Measurements from ENCODE around the gene MXRA8.
"Not testable (repeated sequence)": the region's sequence is repeated elsewhere in the genome, so short reads cannot be mapped to it uniquely, and the experiment has no call there.

Gene MXRA8

DNA sequence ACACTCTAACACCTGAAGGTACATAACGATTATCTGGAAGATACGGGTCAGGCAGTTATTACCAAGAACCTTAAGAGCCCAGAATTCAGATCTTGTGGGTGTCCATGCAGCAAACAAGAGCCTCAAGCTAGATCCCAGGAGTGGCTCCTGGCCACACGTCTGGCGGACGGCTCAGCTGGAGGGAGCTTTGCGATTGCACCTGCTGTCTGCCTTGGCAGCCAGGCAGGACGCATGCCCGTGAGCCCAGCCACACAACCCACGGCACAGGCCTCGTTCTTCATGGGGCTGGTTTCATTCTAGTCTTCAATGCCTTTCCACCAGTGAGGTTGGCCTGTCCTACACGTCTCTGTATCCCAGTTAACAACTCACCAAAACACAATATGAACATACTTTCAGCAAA lies 35.1 kb upstream of the MXRA8 start:
- intact Hi-C loops (cut with DNase I): no loop called here
- peak in 3 of 10 donors; percentile 27 to 50 (median 28) for DNase-seq

- intact Hi-C loops (cut with DNase I): no loop called here
- peak in 3 of 10 donors; percentile 21 to 34 (median 27) for DNase-seq
These were observed 34.7 kb upstream of the MXRA8 start for GRCh38 chr1:1393014-1393413.

DNA sequence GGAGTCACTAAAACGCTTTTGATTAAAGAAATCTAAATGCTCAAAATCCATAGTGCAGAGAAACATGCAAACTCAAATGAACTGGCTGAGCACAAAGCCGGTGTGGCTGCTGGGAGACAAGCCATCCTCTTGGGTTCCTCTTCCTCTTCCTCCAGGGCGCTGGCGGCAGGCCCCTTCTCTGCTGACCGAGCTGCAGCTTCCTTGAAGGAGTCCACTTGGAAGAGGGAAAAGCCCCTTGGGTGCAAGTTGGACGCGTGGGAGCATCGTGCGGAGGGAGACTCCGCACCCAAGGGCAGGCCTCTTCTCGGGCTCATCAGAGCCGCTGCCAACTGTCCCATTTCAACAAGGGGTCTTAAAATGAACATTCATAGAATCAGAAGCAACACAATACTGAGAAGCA lies 32.9 kb upstream of the MXRA8 start:
- intact Hi-C loops (cut with DNase I): no loop called here
- DNase-seq: peak in 3 of 10 donors; percentile 58 to 71 (median 60)

GRCh38 chr1:1390675-1391074 lies 32.3 kb upstream of the MXRA8 start:
- peak in 3 of 10 donors; percentile 25 to 36 (median 29) for DNase-seq
- intact Hi-C loops (cut with DNase I): no loop called here

GRCh38 chr1:1388078-1388472 lies 29.7 kb upstream of the MXRA8 start:
- intact Hi-C loops (cut with DNase I): no loop called here
- peak in 2 of 10 donors; percentile 32 to 54 for DNase-seq

DNA sequence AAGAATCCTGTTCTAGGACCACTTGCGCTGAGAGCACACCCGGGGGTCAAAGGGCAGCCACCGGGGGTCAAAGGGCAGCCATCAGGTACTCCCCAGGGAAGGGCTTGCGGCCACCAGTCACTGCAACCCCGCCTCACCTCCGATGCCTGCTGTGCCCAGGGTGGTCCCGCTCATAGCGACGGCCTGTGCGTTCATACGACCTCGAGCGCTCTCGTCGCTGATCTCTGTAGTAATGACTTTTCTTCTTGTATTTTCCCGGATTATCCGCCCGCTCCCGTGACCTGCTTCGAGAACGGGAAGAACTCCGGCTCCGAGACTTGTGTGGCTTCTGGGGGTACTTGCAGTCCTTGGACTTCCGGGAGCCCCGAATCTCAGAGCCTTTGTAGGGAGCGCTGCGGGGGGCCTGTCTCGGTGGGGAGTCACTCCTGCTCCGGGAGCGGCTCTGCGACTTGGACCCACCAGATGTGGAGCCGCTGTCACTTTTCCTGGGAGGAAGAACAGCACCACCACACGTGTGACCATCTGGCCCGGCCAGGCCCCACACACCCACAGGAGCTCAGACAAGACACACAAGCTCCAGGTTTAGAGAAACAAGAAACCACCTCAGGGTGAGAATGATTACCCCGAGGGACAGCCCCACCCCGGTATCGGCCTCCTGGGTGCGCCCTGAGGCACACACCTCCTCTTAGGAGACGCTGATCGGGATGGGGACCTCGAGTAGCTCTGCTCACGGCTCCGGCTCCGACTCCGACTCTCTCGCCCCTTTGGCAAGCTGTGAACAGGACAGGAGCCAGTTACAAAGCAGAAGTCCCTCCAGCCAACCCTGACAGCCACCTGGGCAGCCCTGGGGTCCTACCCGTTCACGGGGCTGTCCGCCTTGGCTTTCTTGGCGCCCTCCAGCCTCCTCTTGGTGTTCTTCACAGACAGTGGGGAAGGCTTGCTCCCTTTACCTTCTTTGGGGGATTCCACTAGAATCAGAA lies 29.0 kb upstream of the MXRA8 start:
- DNase-seq: peak in 2 of 10 donors; percentile 64 to 67

DNA sequence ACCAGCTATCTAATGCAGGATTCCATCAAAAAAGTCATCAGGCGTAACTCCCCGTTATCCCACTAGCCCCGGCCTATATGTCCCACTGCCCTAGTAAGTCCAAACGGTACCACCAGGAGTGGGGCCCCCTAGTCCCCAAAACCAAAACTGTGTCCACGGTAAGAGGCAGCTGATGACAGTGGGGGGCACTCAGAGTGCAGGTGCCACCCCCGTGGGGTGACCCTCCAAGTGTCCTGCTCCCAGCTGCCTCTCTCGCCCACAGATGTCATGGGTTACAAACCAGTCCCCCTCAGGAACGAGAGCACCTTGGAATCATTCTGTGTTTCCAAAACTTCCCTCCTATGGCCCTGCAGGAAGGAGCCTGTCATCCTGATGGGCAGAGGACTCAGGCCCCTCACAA lies 27.6 kb upstream of the MXRA8 start:
- intact Hi-C loops (cut with DNase I): no loop called here
- peak in 2 of 10 donors; percentile 1 to 16 for DNase-seq

More for the DNA sequence above, 29.0 kb upstream of the MXRA8 start:
- intact Hi-C loops (cut with DNase I): no loop called here

- DNase-seq: peak in 2 of 10 donors; percentile 14 to 47
- intact Hi-C loops (cut with DNase I): not testable (repeated sequence)
These were observed 27.0 kb upstream of the MXRA8 start for GRCh38 chr1:1385339-1385738.

DNA sequence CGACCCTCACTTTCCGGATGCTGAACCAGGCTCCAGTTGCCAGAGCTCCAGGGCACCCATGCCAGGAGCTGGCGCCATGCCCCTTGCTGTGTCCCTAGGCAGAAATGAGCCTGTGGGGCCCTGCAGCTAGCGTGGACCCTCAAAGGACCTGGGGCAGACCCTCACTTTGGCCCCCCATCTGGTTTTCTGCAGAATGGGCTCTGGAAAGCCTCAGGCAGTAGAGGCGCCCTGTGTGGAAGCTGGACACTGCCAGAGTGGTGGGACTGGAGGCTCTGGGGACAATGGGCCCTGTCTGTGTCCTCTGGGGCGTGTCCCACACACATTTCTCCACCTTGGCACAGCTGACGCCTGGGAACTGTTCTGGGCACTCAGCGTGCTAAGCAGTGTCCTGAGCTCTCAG lies 22.9 kb upstream of the MXRA8 start:
- DNase-seq: peak in 1 of 10 donors; percentile 46
- intact Hi-C loops (cut with DNase I): no loop called here

DNA sequence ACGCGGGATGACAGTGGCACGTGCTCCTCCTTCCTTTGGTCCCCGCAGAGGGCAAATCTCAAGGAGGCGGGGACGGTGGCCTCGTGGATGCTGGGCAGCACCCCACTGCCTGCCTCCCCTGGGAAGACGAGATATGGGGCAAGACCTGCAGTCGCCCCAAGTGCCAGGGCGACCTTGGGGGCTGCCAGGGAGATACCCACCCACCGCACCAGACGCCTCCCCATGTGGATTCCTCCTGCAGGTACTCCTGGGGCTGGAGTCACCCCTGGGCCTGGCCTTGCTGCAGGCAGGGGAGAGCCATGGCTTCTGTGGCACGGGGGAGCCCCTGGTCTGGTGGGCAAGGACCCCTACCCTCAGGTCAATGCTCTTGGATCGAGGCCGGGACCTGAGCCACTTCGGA lies 22.5 kb upstream of the MXRA8 start:
- peak in 1 of 10 donors; percentile 57 for DNase-seq

DNA sequence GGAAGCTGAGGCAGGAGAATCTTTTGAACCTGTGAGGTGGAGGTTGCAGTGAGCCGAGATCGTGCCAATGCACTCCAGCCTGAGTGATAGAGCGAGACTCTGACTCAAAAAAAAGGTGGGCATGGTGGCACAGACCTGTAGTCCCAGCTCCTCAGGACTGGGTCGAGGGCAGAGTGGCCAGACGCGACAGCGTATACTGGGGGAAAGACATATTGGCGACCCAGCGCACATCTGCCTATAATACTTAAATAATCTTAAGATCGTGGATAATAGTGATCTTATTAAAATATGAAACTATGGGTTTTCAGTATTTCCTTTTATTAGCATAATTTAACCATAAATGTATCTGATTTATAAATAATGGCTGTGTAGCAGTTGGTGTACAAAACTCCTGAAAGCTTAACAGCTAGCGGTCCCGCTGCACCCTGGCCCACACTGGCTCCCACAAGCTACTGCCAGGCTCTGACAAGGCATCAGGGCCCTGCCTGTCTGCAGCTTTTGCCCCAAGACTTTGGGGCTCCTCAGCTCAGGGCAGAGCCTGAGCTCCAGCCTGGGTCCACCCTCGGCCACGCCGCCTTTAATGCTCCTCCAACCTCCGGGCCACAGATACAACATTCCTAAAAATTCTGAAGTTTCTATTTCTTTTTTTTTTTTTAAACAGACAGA lies 19.3 kb upstream of the MXRA8 start:
- no peak for DNase-seq
- intact Hi-C loops (cut with DNase I): loop anchor here (10.0 kb wide), 1 partner anchor 253 kb away; no protein-coding TSS in a partner anchor

More for the DNA sequence above, 22.5 kb upstream of the MXRA8 start:
- intact Hi-C loops (cut with DNase I): no loop called here

DNA sequence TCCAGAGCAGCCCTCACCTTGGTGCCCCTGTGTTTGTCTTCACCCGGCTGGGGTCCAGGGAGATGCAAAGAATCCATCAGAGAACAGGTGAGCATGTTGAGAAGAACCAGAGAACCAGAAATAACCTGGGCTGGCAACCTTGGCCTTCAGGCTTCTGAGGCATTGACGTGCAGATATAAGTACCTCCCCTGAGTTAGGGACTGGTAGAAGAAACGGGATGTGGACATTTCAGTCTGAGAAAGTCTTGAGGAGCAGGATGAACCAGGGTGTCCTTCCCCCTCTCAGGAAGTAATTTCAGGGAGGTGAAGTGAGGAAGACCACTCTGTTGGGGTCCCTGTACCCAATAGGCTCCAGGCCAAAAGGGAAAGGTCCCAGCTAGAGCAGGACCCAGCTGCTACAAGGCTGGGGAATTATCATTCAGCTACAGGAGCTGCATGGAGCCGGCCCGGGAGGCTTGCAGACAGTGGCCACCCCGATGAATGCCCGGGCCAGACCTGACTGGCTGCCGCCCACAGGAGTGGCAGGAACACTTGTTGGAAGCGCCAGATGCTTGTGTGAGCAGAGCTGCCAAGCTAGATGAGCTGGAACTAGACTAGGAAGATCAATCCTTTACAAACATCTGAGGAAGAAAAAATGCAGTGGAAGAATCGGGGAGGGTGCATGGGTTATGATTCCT lies 18.3 kb upstream of the MXRA8 start:
- no peak for DNase-seq
- intact Hi-C loops (cut with DNase I): loop anchor here (10.0 kb wide), 1 partner anchor 252 kb away; no protein-coding TSS in a partner anchor

GRCh38 chr1:1374929-1375662 lies 16.7 kb upstream of the MXRA8 start, which contains the start of gene AURKAIP1:
TSS of gene AURKAIP1 (minus strand) at chr1:1375207. CDS start at chr1:1374756, 451 bp downstream.
- intact Hi-C loops (cut with DNase I): loop anchor here (2.0 to 10.0 kb wide), 2 partner anchors 32 to 250 kb away; partner anchors contain the start of gene MRPL20
- DNase-seq: peak; percentile 95 to 100 (median 98)

DNA sequence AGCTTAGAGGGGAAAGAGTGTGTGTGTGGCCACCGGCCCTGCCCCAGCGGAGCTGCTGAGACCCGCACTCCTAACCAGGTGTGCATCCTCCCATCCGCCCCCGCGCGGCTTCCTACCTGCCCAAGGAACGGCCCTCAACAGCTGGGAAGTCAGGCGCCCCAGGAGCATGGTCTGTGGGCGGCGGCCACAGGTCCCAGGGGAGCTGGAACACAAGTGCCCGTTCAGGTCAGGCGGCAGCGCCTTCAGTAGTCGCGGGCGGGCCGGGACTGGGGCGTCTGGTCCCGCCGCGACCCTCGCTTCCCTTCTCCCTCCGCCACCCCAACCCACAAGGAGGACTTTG lies 16.2 kb upstream of the MXRA8 start:
- intact Hi-C loops (cut with DNase I): loop anchor here (2.0 to 10.0 kb wide), 2 partner anchors 32 to 250 kb away; partner anchors contain the start of gene MRPL20
- DNase-seq: peak in 1 of 10 donors; percentile 85

DNA sequence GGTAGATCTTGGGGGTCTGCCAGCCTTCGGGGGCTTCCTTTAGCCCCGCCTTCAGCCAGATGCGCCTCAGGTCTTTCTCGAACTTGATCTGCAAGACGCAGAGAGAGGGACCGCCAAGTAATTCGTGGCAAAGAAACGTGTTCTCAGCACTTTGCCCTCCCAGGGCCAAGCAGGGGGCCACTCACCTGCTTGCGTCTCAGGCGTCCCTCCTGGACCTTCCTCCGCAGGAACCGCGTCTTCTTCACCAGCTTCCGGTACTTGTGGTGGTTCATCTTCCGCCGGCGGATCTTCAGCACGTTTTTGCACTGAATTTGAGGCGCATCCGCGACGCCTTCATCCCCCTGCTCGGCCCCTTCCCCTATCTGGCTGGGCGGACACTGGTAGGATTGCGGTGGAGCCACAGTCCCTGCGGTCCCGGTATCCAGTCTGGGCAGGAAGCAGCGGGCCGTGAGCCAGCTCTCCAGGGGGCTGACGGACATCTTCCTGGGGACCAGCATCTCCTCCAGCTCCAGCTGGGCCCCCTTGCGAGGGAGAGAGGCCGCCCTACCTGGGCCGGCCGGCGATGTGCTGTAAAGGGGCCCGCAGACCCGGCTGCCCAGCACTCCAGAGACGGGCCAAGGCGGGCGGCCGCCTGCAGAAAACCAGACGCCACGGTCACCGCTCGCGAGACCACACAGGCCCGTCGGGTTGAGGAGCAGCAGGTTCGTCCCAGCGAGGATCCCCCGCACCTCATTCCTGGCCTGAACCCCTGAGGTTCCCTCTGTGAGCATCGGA lies 15.6 kb upstream of the MXRA8 start:
- DNase-seq: peak in 1 of 10 donors; percentile 78
- intact Hi-C loops (cut with DNase I): loop anchor here (2.0 to 10.0 kb wide), 2 partner anchors 33 to 249 kb away; partner anchors contain the start of gene MRPL20

DNA sequence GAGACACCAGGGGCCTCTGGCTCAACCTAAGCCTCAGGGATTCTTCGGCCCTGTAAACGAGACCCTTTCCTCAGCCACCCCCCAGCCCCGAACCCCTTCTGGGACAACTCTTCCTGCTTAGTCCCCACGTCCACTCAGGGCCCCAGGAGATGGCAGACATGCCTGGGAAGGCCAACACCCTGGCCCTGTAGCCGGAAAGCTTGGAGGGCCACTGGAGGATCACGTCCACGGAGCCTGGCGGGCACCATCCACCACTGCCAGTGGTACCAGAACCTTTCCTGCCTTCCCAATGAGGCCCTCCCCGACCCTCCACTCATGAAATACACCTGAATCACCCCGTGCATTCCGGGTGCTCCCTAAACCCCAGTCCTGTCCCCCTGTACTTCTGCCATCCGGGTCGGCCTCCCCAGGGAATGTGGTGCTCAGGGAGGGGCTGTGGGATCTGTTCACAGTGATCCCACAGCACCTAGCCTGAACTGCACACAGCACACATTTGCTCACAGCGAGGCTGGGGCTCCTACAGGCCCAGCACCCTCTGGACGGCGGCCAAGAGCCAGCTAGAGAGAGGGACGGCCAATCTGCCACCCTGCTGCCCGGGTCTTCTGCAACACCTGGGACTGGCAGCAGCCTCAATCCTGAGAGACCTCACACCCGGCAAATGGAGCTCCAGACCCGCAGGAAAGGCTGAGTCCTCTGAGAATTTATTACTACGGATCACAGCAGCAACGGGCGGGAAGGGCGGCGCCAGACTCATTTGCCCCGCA lies 14.9 kb upstream of the MXRA8 start:
- peak in 1 of 10 donors; percentile 76 for DNase-seq
- intact Hi-C loops (cut with DNase I): loop anchor here (10.0 kb wide), 1 partner anchor 248 kb away; no protein-coding TSS in a partner anchor

GRCh38 chr1:1371746-1372711 lies 13.7 kb upstream of the MXRA8 start:
- DNase-seq: peak in 8 of 10 donors; percentile 60 to 93 (median 68)
- intact Hi-C loops (cut with DNase I): loop anchor here (10.0 kb wide), 1 partner anchor 247 kb away; no protein-coding TSS in a partner anchor

Data from posterior cingulate gyrus (tissue), 11 donors.